Right lung (tissue), 5 donors: ENCODE data around the gene ATP1B3. TPM values are rescaled to one million over a fixed set of nuclear protein-coding genes. Genes with fewer than 3 reads are reported as not detected.
"Not testable (repeated sequence)": the region's sequence is repeated elsewhere in the genome, so short reads cannot be mapped to it uniquely, and the experiment has no call there.

ENCODE experiments used
- DNase-seq, 2 donors: peaks; one replicate each; pipeline ENCODE4 v3.0.0-alpha.2; 2013
- polyA plus RNA-seq, 5 donors: library from polyadenylated mRNA; unstranded; fragments of 120-200 nt; gene quantifications; one replicate each; pipeline versions ENCODE4 v1.2.1 to v1.2.3, GENCODE V29; 2013; ENCODE audit warnings: inconsistent platforms in 1 of 5, low replicate concordance in 1 of 5; ENCODE audit not compliant: insufficient read length in 5 of 5, insufficient read depth in 1 of 5

The ATP1B3 gene
- polyA plus RNA-seq, 5 donors: 99.9 to 139 (median 113) TPM

- no peak for DNase-seq
These were observed 64.7 kb downstream of the ATP1B3 start for GRCh38 chr3:141941093-141941492.

GRCh38 chr3:141942006-141942405 is 65.6 kb downstream of the ATP1B3 start:
- DNase-seq: no peak

- DNase-seq: no peak
These were observed 69.5 kb downstream of the ATP1B3 start for GRCh38 chr3:141945726-141946485.

- DNase-seq: no peak
These were observed 73.0 kb downstream of the ATP1B3 start for GRCh38 chr3:141949399-141949798.

- DNase-seq: no peak
These were observed 73.5 kb downstream of the ATP1B3 start for GRCh38 chr3:141949972-141950371.

GRCh38 chr3:141950572-141951493 is 74.4 kb downstream of the ATP1B3 start:
- DNase-seq: no peak

- DNase-seq: no peak
These were observed 76.2 kb downstream of the ATP1B3 start for GRCh38 chr3:141952611-141953010.

- no peak for DNase-seq
These were observed 78.7 kb downstream of the ATP1B3 start for GRCh38 chr3:141955175-141955574.

- DNase-seq: no peak
These were observed 83.4 kb downstream of the ATP1B3 start for GRCh38 chr3:141959589-141960554.

- DNase-seq: no peak
These were observed 84.3 kb downstream of the ATP1B3 start for GRCh38 chr3:141960731-141961130.

GRCh38 chr3:141963301-141963700 is 86.9 kb downstream of the ATP1B3 start:
- no peak for DNase-seq

GRCh38 chr3:141965471-141965870 is 89.0 kb downstream of the ATP1B3 start:
- DNase-seq: no peak

GRCh38 chr3:141969711-141970110 is 93.3 kb downstream of the ATP1B3 start:
- DNase-seq: no peak

GRCh38 chr3:141971571-141971970 is 95.1 kb downstream of the ATP1B3 start:
- no peak for DNase-seq

- DNase-seq: no peak
These were observed 96.0 kb downstream of the ATP1B3 start for GRCh38 chr3:141972399-141972798.

- DNase-seq: not testable (repeated sequence)
These were observed 98.3 kb downstream of the ATP1B3 start for GRCh38 chr3:141974777-141975176.

Other genes starting within 250 kb of the ATP1B3 start
- gene RNF7, start 138.3 kb upstream of the ATP1B3 start, polyA plus RNA-seq: 100 to 1,000 TPM in 1 of 5 donors, 10 to 100 TPM in 4; 79.2 to 111 (median 97.4) TPM
- under 1 TPM; 0.06 to 0.17 (median 0.14) TPM for gene GRK7, start 113.2 kb upstream of the ATP1B3 start, polyA plus RNA-seq